ENCODE measurements around the gene FARS2. TPM values are rescaled to one million over a fixed set of nuclear protein-coding genes. Genes with fewer than 3 reads are reported as not detected.

Gene FARS2
- total RNA-seq, 1 experiment from 2014 or later, result 13.8 TPM

DNA sequence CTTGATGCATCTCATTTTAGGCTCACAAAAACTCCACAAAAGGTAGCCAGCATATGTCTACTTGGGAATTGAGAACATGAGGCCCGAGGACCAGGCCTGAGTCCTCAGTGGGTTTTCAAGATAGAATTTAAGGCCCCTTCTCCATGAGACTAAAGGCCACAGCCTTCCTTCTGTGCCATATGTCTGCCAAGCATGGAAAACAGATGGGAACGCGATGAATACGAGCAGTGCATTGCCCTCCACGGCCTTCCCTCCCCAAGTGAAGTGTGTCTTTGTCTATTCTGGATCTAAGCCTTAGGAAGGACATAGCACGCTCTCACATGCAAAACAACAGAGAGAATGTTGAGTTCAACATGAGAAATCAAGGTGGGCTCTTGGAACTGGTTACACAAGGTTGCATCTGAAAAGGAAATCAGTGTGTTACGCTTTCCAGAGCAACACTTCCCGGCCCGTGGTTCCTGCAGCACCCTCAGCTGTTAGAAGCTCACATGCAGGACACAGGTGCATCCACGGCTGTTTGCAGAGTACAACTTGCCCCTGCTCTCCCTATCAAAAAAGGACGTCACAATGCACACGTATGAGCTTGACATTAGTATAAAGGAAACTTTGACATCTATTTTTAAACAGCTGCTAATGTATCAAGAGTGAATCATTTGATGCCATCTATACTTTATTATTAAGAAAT lies 515.5 kb downstream of the FARS2 start:
- CTCF ChIA-PET, result no interaction called here

More for the DNA sequence above, 515.5 kb downstream of the FARS2 start:
- Histone ChIP-seq H3K36me3 (ENCODE audit: control insufficient read depth in 1 of 2, insufficient read depth in 2 of 2, low read length in 2 of 2) (no peaks in the 10 kb centered on the region), H3K27me3 (ENCODE audit: insufficient read depth, low read length) (no peaks in the 10 kb centered on the region), H3K27ac (ENCODE audit: low read depth, low read length) (no peak overlapping the region), H4K20me1 (ENCODE audit: insufficient read depth) (no peaks in the 10 kb centered on the region), H2AFZ (ENCODE audit: low read depth, low read length, poor library complexity, severe bottlenecking) (no peak overlapping the region), H3K9ac (ENCODE audit: low read length) (no peak overlapping the region), H3K4me2 (ENCODE audit: low read length) (no peak overlapping the region), H3K9me3 (ENCODE audit: control insufficient read depth in 1 of 2, insufficient read depth in 1 of 2, low read depth in 1 of 2, low read length in 2 of 2) (no peaks in the 10 kb centered on the region), H3K4me3 (replicated peaks in 1 of 2; ENCODE audit: low read depth in 1 of 2, low read length in 2 of 2) (no peak overlapping the region), H3K4me1 (ENCODE audit: control insufficient read depth in 1 of 2, insufficient read depth in 2 of 2, low read length in 2 of 2) (no peaks in the 10 kb centered on the region), H3K79me2 (ENCODE audit: insufficient read depth, low read length) (no peaks in the 10 kb centered on the region), H3K9me2 (ENCODE audit: insufficient read depth) (no peaks in the 10 kb centered on the region)
- no peak for ATAC-seq
- RAD21 ChIA-PET (ENCODE audit: low non-redundant PET in 1 of 2, low total read pairs in 2 of 2, uncharacterized antibody in 2 of 2, unreplicated experiment in 2 of 2), result no interaction called here
- no TSS peak for BruUV-seq (replicated peaks)
- no peak for TF ChIP-seq SIN3A (IDR thresholded peaks at IDR 0.05; ENCODE audit: low read depth)
- TF ChIP-seq SRF (IDR thresholded peaks at IDR 0.05; ENCODE audit: low read depth), result no peak
- TF ChIP-seq TCF7L2 (IDR thresholded peaks at IDR 0.05; ENCODE audit: borderline replicate concordance, extremely low read depth, insufficient read depth, insufficient read length), result no peak
- TF ChIP-seq, protein P1, sequence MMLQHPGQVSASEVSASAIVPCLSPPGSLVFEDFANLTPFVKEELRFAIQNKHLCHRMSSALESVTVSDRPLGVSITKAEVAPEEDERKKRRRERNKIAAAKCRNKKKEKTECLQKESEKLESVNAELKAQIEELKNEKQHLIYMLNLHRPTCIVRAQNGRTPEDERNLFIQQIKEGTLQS (IDR thresholded peaks at IDR 0.05), result no peak
- no peak for TF ChIP-seq JUND (IDR thresholded peaks at IDR 0.05)
- no peak for TF ChIP-seq POLR2AphosphoS5 (IDR thresholded peaks at IDR 0.05; ENCODE audit: low read depth, low read length)
- TF ChIP-seq YY1 (IDR thresholded peaks at IDR 0.05; ENCODE audit: extremely low read depth, insufficient replicate concordance, low read depth, low read length), result no peak
- TF ChIP-seq POLR2A (IDR thresholded peaks at IDR 0.05; ENCODE audit: borderline replicate concordance, extremely low read depth, insufficient read depth, insufficient read length), result no peak
- no peak for TF ChIP-seq FOSL1 (IDR thresholded peaks at IDR 0.05; ENCODE audit: low read depth)
- TF ChIP-seq, protein P2, sequence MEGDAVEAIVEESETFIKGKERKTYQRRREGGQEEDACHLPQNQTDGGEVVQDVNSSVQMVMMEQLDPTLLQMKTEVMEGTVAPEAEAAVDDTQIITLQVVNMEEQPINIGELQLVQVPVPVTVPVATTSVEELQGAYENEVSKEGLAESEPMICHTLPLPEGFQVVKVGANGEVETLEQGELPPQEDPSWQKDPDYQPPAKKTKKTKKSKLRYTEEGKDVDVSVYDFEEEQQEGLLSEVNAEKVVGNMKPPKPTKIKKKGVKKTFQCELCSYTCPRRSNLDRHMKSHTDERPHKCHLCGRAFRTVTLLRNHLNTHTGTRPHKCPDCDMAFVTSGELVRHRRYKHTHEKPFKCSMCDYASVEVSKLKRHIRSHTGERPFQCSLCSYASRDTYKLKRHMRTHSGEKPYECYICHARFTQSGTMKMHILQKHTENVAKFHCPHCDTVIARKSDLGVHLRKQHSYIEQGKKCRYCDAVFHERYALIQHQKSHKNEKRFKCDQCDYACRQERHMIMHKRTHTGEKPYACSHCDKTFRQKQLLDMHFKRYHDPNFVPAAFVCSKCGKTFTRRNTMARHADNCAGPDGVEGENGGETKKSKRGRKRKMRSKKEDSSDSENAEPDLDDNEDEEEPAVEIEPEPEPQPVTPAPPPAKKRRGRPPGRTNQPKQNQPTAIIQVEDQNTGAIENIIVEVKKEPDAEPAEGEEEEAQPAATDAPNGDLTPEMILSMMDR (IDR thresholded peaks at IDR 0.05 in 2 of 3, conservative IDR thresholded peaks at IDR 0.05 in 1 of 3; ENCODE audit: borderline replicate concordance in 1 of 3, insufficient read depth in 1 of 3, low read depth in 2 of 3, low read length in 2 of 3), result no peak
- intact Hi-C loops (cut with micrococcal nuclease), result no loop called here
- no peak for DNase-seq (ENCODE audit: low read depth, low spot score)
- POLR2A ChIA-PET, result no interaction called here

Measured in HCT116 (cell line).